Measurements from ENCODE around the gene CUEDC1. TPM values are rescaled to one million over a fixed set of nuclear protein-coding genes. Genes with fewer than 3 reads are reported as not detected.

CUEDC1 gene
- total and polyA plus RNA-seq, 2 experiments from 2014 or later: 11.1 to 13.6 TPM

GRCh38 chr17:57842280-57842679 lies 112.9 kb downstream of the CUEDC1 start:
- TF ChIP-seq EZH2 (IDR thresholded peaks at IDR 0.05; ENCODE audit: insufficient read depth, poor library complexity, severe bottlenecking) (no peak), EZH2phosphoT487 (IDR thresholded peaks at IDR 0.05; ENCODE audit: insufficient read depth, low read depth) (no peak)
- H3K4me1 ChIP-seq (ENCODE audit: insufficient read depth): no peaks in the 10 kb centered on the region
- H3K9me3 ChIP-seq (ENCODE audit: low read depth): no peaks in the 10 kb centered on the region
- no peak overlapping the region for H3K27ac ChIP-seq
- H3K36me3 ChIP-seq (ENCODE audit: low read depth): peaks cover 30% of the 10 kb centered on the region
- no peak overlapping the region for H3K4me3 ChIP-seq
- in situ Hi-C loops (cut with MboI): no loop called here
- no peak overlapping the region for H2AFZ ChIP-seq
- no peaks in the 10 kb centered on the region for H3K27me3 ChIP-seq (replicated peaks; ENCODE audit: insufficient read depth)
- H3F3A ChIP-seq (ENCODE audit: insufficient read depth): no peaks in the 10 kb centered on the region
- no peak overlapping the region for H3K9ac ChIP-seq
- H3K4me2 ChIP-seq (ENCODE audit: unreplicated experiment): no peak overlapping the region
- 81 to 86% methylated on average over 1 of the region's 1 CpG for WGBS, 2 experiments (ENCODE audit: low coverage in 1 of 2, low lambda C conversion rate in 2 of 2, missing lambda C conversion rate in 2 of 2)
- H3K9me2 ChIP-seq (ENCODE audit: insufficient read depth): no peaks in the 10 kb centered on the region
- H3K79me2 ChIP-seq (ENCODE audit: insufficient read depth): peaks cover 44% of the 10 kb centered on the region
- H4K20me1 ChIP-seq (ENCODE audit: insufficient read depth): no peaks in the 10 kb centered on the region
- no peak for DNase-seq

- H3K79me2 ChIP-seq (ENCODE audit: insufficient read depth): peaks cover 28% of the 10 kb centered on the region
- TF ChIP-seq EZH2phosphoT487 (IDR thresholded peaks at IDR 0.05; ENCODE audit: insufficient read depth, low read depth): no peak
- TF ChIP-seq EZH2 (IDR thresholded peaks at IDR 0.05; ENCODE audit: insufficient read depth, poor library complexity, severe bottlenecking): no peak
- no peaks in the 10 kb centered on the region for H4K20me1 ChIP-seq (ENCODE audit: insufficient read depth)
- DNase-seq: no peak
- H3K36me3 ChIP-seq (ENCODE audit: low read depth): peaks cover 22% of the 10 kb centered on the region
- 98% methylated on average over 6 of the region's 6 CpGs for whole genome bisulfite sequencing, 2 experiments (ENCODE audit: low coverage in 1 of 2, low lambda C conversion rate in 2 of 2, missing lambda C conversion rate in 2 of 2)
- H3F3A ChIP-seq (ENCODE audit: insufficient read depth): peaks cover 6% of the 10 kb centered on the region; the same call in 1 of the 2 replicates
- no peak overlapping the region for H3K4me3 ChIP-seq
- no peak overlapping the region for H2AFZ ChIP-seq
- no peaks in the 10 kb centered on the region for H3K9me2 ChIP-seq (ENCODE audit: insufficient read depth)
- H3K4me1 ChIP-seq (ENCODE audit: insufficient read depth): peaks cover 3% of the 10 kb centered on the region
- no peak overlapping the region for H3K27ac ChIP-seq
- H3K9ac ChIP-seq: no peak overlapping the region
- no peaks in the 10 kb centered on the region for H3K9me3 ChIP-seq (ENCODE audit: low read depth)
- H3K4me2 ChIP-seq (ENCODE audit: unreplicated experiment): no peak overlapping the region
- no peaks in the 10 kb centered on the region for H3K27me3 ChIP-seq (replicated peaks; ENCODE audit: insufficient read depth)
- in situ Hi-C loops (cut with MboI): loop anchor here (10.0 kb wide), 1 partner anchor 65 kb away; no protein-coding TSS in a partner anchor
These were observed 115.7 kb downstream of the CUEDC1 start for GRCh38 chr17:57839571-57839923.

GRCh38 chr17:57838857-57839570 lies 116.2 kb downstream of the CUEDC1 start:
- Histone ChIP-seq H3K4me3 (no peak overlapping the region), H4K20me1 (ENCODE audit: insufficient read depth) (no peaks in the 10 kb centered on the region), H3K27ac (no peak overlapping the region), H3K4me1 (ENCODE audit: insufficient read depth) (peaks cover 9% of the 10 kb centered on the region), H3F3A (ENCODE audit: insufficient read depth) (peaks cover 12% of the 10 kb centered on the region), H3K36me3 (ENCODE audit: low read depth) (peaks cover 22% of the 10 kb centered on the region), H2AFZ (no peak overlapping the region), H3K79me2 (ENCODE audit: insufficient read depth) (peaks cover 27% of the 10 kb centered on the region), H3K9me2 (ENCODE audit: insufficient read depth) (no peaks in the 10 kb centered on the region), H3K4me2 (ENCODE audit: unreplicated experiment) (no peak overlapping the region), H3K9ac (no peak overlapping the region), H3K27me3 (replicated peaks; ENCODE audit: insufficient read depth) (no peaks in the 10 kb centered on the region), H3K9me3 (ENCODE audit: low read depth) (no peaks in the 10 kb centered on the region)
- DNase-seq: no peak
- in situ Hi-C loops (cut with MboI): loop anchor here (10.0 kb wide), 1 partner anchor 64 kb away; no protein-coding TSS in a partner anchor
- 84% methylated on average over 6 of the region's 6 CpGs for WGBS, 2 experiments (ENCODE audit: low coverage in 1 of 2, low lambda C conversion rate in 2 of 2, missing lambda C conversion rate in 2 of 2)
- no peak for TF ChIP-seq EZH2 (IDR thresholded peaks at IDR 0.05; ENCODE audit: insufficient read depth, poor library complexity, severe bottlenecking)
- TF ChIP-seq EZH2phosphoT487 (IDR thresholded peaks at IDR 0.05; ENCODE audit: insufficient read depth, low read depth): no peak

- H3K9me2 ChIP-seq (ENCODE audit: insufficient read depth): no peaks in the 10 kb centered on the region
- no peak overlapping the region for H2AFZ ChIP-seq
- no peak overlapping the region for H3K4me3 ChIP-seq
- H3K27ac ChIP-seq: no peak overlapping the region
- H3K36me3 ChIP-seq (ENCODE audit: low read depth): peaks cover 22% of the 10 kb centered on the region
- in situ Hi-C loops (cut with MboI): loop anchor here (10.0 kb wide), 1 partner anchor 64 kb away; no protein-coding TSS in a partner anchor
- WGBS, 2 experiments (ENCODE audit: low coverage in 1 of 2, low lambda C conversion rate in 2 of 2, missing lambda C conversion rate in 2 of 2): 75 to 82% methylated on average over 4 of the region's 4 CpGs
- H3K9ac ChIP-seq: no peak overlapping the region
- no peak for TF ChIP-seq EZH2phosphoT487 (IDR thresholded peaks at IDR 0.05; ENCODE audit: insufficient read depth, low read depth)
- no peak for TF ChIP-seq EZH2 (IDR thresholded peaks at IDR 0.05; ENCODE audit: insufficient read depth, poor library complexity, severe bottlenecking)
- no peak overlapping the region for H3K4me2 ChIP-seq (ENCODE audit: unreplicated experiment)
- H4K20me1 ChIP-seq (ENCODE audit: insufficient read depth): no peaks in the 10 kb centered on the region
- H3K27me3 ChIP-seq (replicated peaks; ENCODE audit: insufficient read depth): no peaks in the 10 kb centered on the region
- H3F3A ChIP-seq (ENCODE audit: insufficient read depth): peaks cover 17% of the 10 kb centered on the region
- H3K79me2 ChIP-seq (ENCODE audit: insufficient read depth): peaks cover 21% of the 10 kb centered on the region
- H3K9me3 ChIP-seq (ENCODE audit: low read depth): no peaks in the 10 kb centered on the region
- H3K4me1 ChIP-seq (ENCODE audit: insufficient read depth): peaks cover 9% of the 10 kb centered on the region
- no peak for DNase-seq
These were observed 116.8 kb downstream of the CUEDC1 start for GRCh38 chr17:57838453-57838852.
